ENCODE results near the gene ARL15. TPM values are rescaled to one million over a fixed set of nuclear protein-coding genes. Genes with fewer than 3 reads are reported as not detected.

Gene ARL15
- total and polyA plus RNA-seq, 4 donors, result 5.7 to 66.2 (median 14.9) TPM

- TF ChIP-seq, protein P1, sequence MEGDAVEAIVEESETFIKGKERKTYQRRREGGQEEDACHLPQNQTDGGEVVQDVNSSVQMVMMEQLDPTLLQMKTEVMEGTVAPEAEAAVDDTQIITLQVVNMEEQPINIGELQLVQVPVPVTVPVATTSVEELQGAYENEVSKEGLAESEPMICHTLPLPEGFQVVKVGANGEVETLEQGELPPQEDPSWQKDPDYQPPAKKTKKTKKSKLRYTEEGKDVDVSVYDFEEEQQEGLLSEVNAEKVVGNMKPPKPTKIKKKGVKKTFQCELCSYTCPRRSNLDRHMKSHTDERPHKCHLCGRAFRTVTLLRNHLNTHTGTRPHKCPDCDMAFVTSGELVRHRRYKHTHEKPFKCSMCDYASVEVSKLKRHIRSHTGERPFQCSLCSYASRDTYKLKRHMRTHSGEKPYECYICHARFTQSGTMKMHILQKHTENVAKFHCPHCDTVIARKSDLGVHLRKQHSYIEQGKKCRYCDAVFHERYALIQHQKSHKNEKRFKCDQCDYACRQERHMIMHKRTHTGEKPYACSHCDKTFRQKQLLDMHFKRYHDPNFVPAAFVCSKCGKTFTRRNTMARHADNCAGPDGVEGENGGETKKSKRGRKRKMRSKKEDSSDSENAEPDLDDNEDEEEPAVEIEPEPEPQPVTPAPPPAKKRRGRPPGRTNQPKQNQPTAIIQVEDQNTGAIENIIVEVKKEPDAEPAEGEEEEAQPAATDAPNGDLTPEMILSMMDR (IDR thresholded peaks at IDR 0.05; ENCODE audit: control extremely low read depth, extremely low read depth), result no peak
- WGBS, 2 donors, result 53 to 79% methylated on average over 2 of the region's 2 CpGs
Observed at GRCh38 chr5:54087436-54087835, 222.9 kb downstream of the ARL15 start.

DNA sequence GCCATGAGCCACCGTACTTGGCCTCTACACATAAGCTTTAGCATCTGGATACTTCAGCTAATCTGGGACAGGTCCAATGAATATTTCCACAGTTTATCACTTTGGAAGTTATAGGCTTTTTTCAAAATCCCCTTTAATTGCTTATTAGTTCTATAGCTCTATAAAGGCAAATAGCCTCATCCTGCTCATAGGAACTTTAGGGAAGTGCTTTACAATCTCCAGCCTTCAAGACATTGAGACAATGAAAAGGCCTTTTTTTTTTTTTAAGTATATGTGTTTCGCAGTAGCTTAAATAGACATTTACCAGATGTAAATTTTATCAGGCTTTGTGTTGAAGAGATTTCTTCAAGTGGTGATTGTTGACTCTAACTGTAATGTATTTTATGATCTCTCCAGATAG, 224.2 kb downstream of the ARL15 start:
- no peaks in the 10 kb centered on the region for H3K36me3 ChIP-seq (ENCODE audit: control insufficient read depth in 4 of 4, insufficient read depth in 4 of 4, low read length in 4 of 4)
- no peak overlapping the region for H3K4me3 ChIP-seq
- ATAC-seq (ENCODE audit: insufficient read depth, low FRiP score) (no peak), DNase-seq (no peak)
- TF ChIP-seq, protein P1 (IDR thresholded peaks at IDR 0.05; ENCODE audit: control extremely low read depth, extremely low read depth), result no peak
- no peaks in the 10 kb centered on the region for H3K9me3 ChIP-seq (ENCODE audit: control insufficient read depth in 4 of 4, insufficient read depth in 3 of 4, low read length in 3 of 4)
- H3K9ac ChIP-seq (ENCODE audit: insufficient read depth in 1 of 2, low read length in 2 of 2), result no peak overlapping the region
- H3K27me3 ChIP-seq (ENCODE audit: control insufficient read depth in 3 of 3, insufficient read depth in 3 of 3, low read length in 2 of 3), result no peaks in the 10 kb centered on the region
- H3K27ac ChIP-seq (ENCODE audit: low read depth in 1 of 2, low read length in 1 of 2), result no peak overlapping the region
- no peaks in the 10 kb centered on the region for H3K4me1 ChIP-seq (ENCODE audit: control insufficient read depth in 5 of 5, insufficient read depth in 5 of 5, low read length in 5 of 5)
- WGBS, 2 donors, result 93 to 95% methylated on average over 2 of the region's 2 CpGs

More at GRCh38 chr5:54087436-54087835, 222.9 kb downstream of the ARL15 start:
- H3K4me3 ChIP-seq, result no peak overlapping the region
- ATAC-seq (ENCODE audit: insufficient read depth, low FRiP score) (no peak), DNase-seq (peak in 1 of 3 donors; percentile 19)
- peaks cover 0 to 3% (median 0%) of the 10 kb centered on the region in 5 donors for H3K4me1 ChIP-seq (ENCODE audit: control insufficient read depth in 5 of 5, insufficient read depth in 5 of 5, low read length in 5 of 5)
- H3K27me3 ChIP-seq (ENCODE audit: control insufficient read depth in 3 of 3, insufficient read depth in 3 of 3, low read length in 2 of 3), result no peaks in the 10 kb centered on the region
- H3K9me3 ChIP-seq (ENCODE audit: control insufficient read depth in 4 of 4, insufficient read depth in 3 of 4, low read length in 3 of 4), result no peaks in the 10 kb centered on the region
- peaks cover 0 to 3% (median 0%) of the 10 kb centered on the region in 4 donors for H3K36me3 ChIP-seq (ENCODE audit: control insufficient read depth in 4 of 4, insufficient read depth in 4 of 4, low read length in 4 of 4)
- H3K9ac ChIP-seq (ENCODE audit: insufficient read depth in 1 of 2, low read length in 2 of 2), result no peak overlapping the region
- H3K27ac ChIP-seq (ENCODE audit: low read depth in 1 of 2, low read length in 1 of 2), result no peak overlapping the region

- no peak overlapping the region for H3K9ac ChIP-seq (ENCODE audit: insufficient read depth in 1 of 2, low read length in 2 of 2)
- TF ChIP-seq, protein P1 (IDR thresholded peaks at IDR 0.05; ENCODE audit: control extremely low read depth, extremely low read depth), result no peak
Observed at GRCh38 chr5:54084696-54085095, 225.7 kb downstream of the ARL15 start.

GRCh38 chr5:54083851-54084250, 226.5 kb downstream of the ARL15 start:
- no peak for ATAC-seq (ENCODE audit: insufficient read depth, low FRiP score)
- no peak for DNase-seq
- Histone ChIP-seq H3K27me3 (ENCODE audit: control insufficient read depth in 3 of 3, insufficient read depth in 3 of 3, low read length in 2 of 3) (no peaks in the 10 kb centered on the region), H3K27ac (ENCODE audit: low read depth in 1 of 2, low read length in 1 of 2) (no peak overlapping the region), H3K4me1 (ENCODE audit: control insufficient read depth in 5 of 5, insufficient read depth in 5 of 5, low read length in 5 of 5) (no peaks in the 10 kb centered on the region), H3K9me3 (ENCODE audit: control insufficient read depth in 4 of 4, insufficient read depth in 3 of 4, low read length in 3 of 4) (no peaks in the 10 kb centered on the region), H3K36me3 (ENCODE audit: control insufficient read depth in 4 of 4, insufficient read depth in 4 of 4, low read length in 4 of 4) (no peaks in the 10 kb centered on the region), H3K4me3 (no peak overlapping the region), H3K9ac (ENCODE audit: insufficient read depth in 1 of 2, low read length in 2 of 2) (no peak overlapping the region)
- TF ChIP-seq, protein P1 (IDR thresholded peaks at IDR 0.05; ENCODE audit: control extremely low read depth, extremely low read depth), result no peak
- WGBS, 2 donors, result 57 to 85% methylated on average over 3 of the region's 3 CpGs

More at GRCh38 chr5:54084696-54085095, 225.7 kb downstream of the ARL15 start:
- Histone ChIP-seq H3K4me3 (no peak overlapping the region), H3K4me1 (ENCODE audit: control insufficient read depth in 5 of 5, insufficient read depth in 5 of 5, low read length in 5 of 5) (no peaks in the 10 kb centered on the region), H3K36me3 (ENCODE audit: control insufficient read depth in 4 of 4, insufficient read depth in 4 of 4, low read length in 4 of 4) (no peaks in the 10 kb centered on the region), H3K9me3 (ENCODE audit: control insufficient read depth in 4 of 4, insufficient read depth in 3 of 4, low read length in 3 of 4) (no peaks in the 10 kb centered on the region), H3K27me3 (ENCODE audit: control insufficient read depth in 3 of 3, insufficient read depth in 3 of 3, low read length in 2 of 3) (no peaks in the 10 kb centered on the region), H3K27ac (ENCODE audit: low read depth in 1 of 2, low read length in 1 of 2) (no peak overlapping the region)
- no peak for ATAC-seq (ENCODE audit: insufficient read depth, low FRiP score)
- DNase-seq, result no peak
- 96 to 98% methylated on average over 4 of the region's 4 CpGs for WGBS, 2 donors

All from lung (tissue), 12 donors.